Endothelial cell of umbilical vein (primary cell): ENCODE data around the gene MICA. TPM values are rescaled to one million over a fixed set of nuclear protein-coding genes. Genes with fewer than 3 reads are reported as not detected.

Experiments
- BruUV-seq: library from RNA; stranded (reverse); fragments of 400-500 nt; replicated peaks from 2 replicates; lab custom pipeline; 2021; lab: Mats Ljungman, UMichigan
- CTCF ChIA-PET: fragments of 300-600, 350-600 bp; sonication (Branson Sonifier 250); formaldehyde crosslinking; loops from one replicate; lab custom pipeline; 2021; ENCODE audit warnings: antibody characterized with exemption, inconsistent platforms; lab: Charles Lee
- POLR2A ChIA-PET: fragments of 300-600, 350-600 bp; sonication (Branson Sonifier 250); formaldehyde crosslinking; loops from one replicate; lab custom pipeline; 2021; ENCODE audit warnings: antibody characterized with exemption, inconsistent platforms; lab: Charles Lee
- DNase-seq: peaks from one replicate; pipeline ENCODE4 v3.0.0-alpha.2; 2011; ENCODE audit warnings: low read depth, low spot score
- FAIRE-seq: peaks from 2 replicates; lab custom pipeline; 2011; peaks lifted over from hg19 to GRCh38; lab: Jason Lieb, UNC
- H2AFZ ChIP-seq: 2 replicates; pipeline ENCODE4 v1.6.0; 2012; ENCODE audit warnings: low read depth, low read length, control low read depth, inconsistent platforms
- H3K27ac ChIP-seq: 2 replicates; pipeline ENCODE4 v1.5.1; 2011; ENCODE audit warnings: low read depth, mild to moderate bottlenecking, control low read depth, low read length, moderate library complexity; ENCODE audit not compliant: insufficient read depth
- H3K27me3 ChIP-seq, 2 experiments: 2 replicates each; pipeline versions ENCODE4 v1.6.0 to v1.6.1; 2011; ENCODE audit warnings: low read length in 2 of 2, mixed read lengths in 1 of 2; ENCODE audit not compliant: control insufficient read depth in 2 of 2, insufficient read depth in 2 of 2
- H3K36me3 ChIP-seq, 2 experiments: 2 replicates in 1 of 2; 3 replicates in 1 of 2; pipeline ENCODE4 v1.5.1; 2011; ENCODE audit warnings: low read length in 2 of 2, mild to moderate bottlenecking in 1 of 2, moderate library complexity in 1 of 2; ENCODE audit not compliant: control insufficient read depth in 2 of 2, insufficient read depth in 2 of 2; ENCODE audit errors: extremely low read depth in 1 of 2
- H3K4me1 ChIP-seq: 3 replicates; pipeline ENCODE4 v1.5.1; 2011; ENCODE audit warnings: mild to moderate bottlenecking, low read length; ENCODE audit not compliant: control insufficient read depth, insufficient read depth; ENCODE audit errors: extremely low read depth
- H3K4me2 ChIP-seq: 2 replicates; pipeline ENCODE4 v1.6.1; 2011; ENCODE audit warnings: low read length, control low read depth, mixed read lengths; ENCODE audit not compliant: insufficient read depth
- H3K4me3 ChIP-seq, 3 experiments: fragments of 200-600 bp in 1 of 3; sonication (generic), shearing (Covaris generic) in 1 of 3; replicated peaks in 1 of 3; 2 replicates each; pipeline ENCODE4 v1.5.1; 2011 to 2016; ENCODE audit warnings: control low read depth in 3 of 3, low read length in 3 of 3, mild to moderate bottlenecking in 2 of 3, inconsistent platforms in 1 of 3, low read depth in 1 of 3, moderate library complexity in 1 of 3; ENCODE audit not compliant: insufficient read depth in 1 of 3
- H3K79me2 ChIP-seq: 2 replicates; pipeline ENCODE4 v1.6.0; 2012; ENCODE audit warnings: low read length, inconsistent platforms; ENCODE audit not compliant: control insufficient read depth, insufficient read depth
- H3K9ac ChIP-seq: replicated peaks from 2 replicates; pipeline ENCODE3; 2011; ENCODE audit warnings: low read length, control low read depth; ENCODE audit not compliant: insufficient read depth; ENCODE audit errors: extremely low read depth
- H3K9me1 ChIP-seq: replicated peaks from 3 replicates; pipeline ENCODE4 v1.6.0; 2011; ENCODE audit warnings: mild to moderate bottlenecking, low read length; ENCODE audit not compliant: control insufficient read depth, insufficient read depth; ENCODE audit errors: extremely low read depth
- H3K9me3 ChIP-seq: replicated peaks from 2 replicates; pipeline ENCODE4 v1.5.1; 2012; ENCODE audit warnings: low read length, inconsistent platforms; ENCODE audit not compliant: control insufficient read depth, insufficient read depth
- H4K20me1 ChIP-seq: replicated peaks from 2 replicates; pipeline ENCODE3; 2011; ENCODE audit warnings: mild to moderate bottlenecking, low read length; ENCODE audit not compliant: control insufficient read depth, insufficient read depth; ENCODE audit errors: extremely low read depth
- CTCF ChIP-seq, 2 donors: IDR thresholded peaks; 1 replicate in 1 of 2; 2 replicates in 1 of 2; pipeline ENCODE4 v1.5.1; 2011; ENCODE audit warnings: low read length in 2 of 2, mild to moderate bottlenecking in 2 of 2, moderate library complexity in 2 of 2, control low read depth in 1 of 2, inconsistent platforms in 1 of 2, low read depth in 1 of 2; ENCODE audit not compliant: insufficient read depth in 1 of 2; ENCODE audit errors: extremely low read depth in 1 of 2
- EZH2 ChIP-seq: IDR thresholded peaks from 2 replicates; pipeline ENCODE4 v1.6.1; 2012; ENCODE audit warnings: borderline replicate concordance, low read depth, mild to moderate bottlenecking, moderate library complexity, low read length, inconsistent platforms; ENCODE audit not compliant: severe bottlenecking
- FOS ChIP-seq: IDR thresholded peaks from 2 replicates; pipeline ENCODE4 v1.6.1; 2011; ENCODE audit warnings: mild to moderate bottlenecking, low read length, moderate library complexity, borderline replicate concordance; ENCODE audit not compliant: insufficient read depth
- GATA2 ChIP-seq: IDR thresholded peaks from 2 replicates; pipeline ENCODE4 v1.7.0; 2011; ENCODE audit warnings: low read depth, mild to moderate bottlenecking, moderate library complexity, mixed read lengths, low read length; ENCODE audit not compliant: insufficient read length, insufficient read depth
- JUN ChIP-seq: IDR thresholded peaks from 2 replicates; pipeline ENCODE4 v1.6.1; 2011; ENCODE audit warnings: borderline replicate concordance, low read depth; ENCODE audit not compliant: insufficient read length, insufficient read depth
- MAX ChIP-seq: IDR thresholded peaks from 2 replicates; pipeline ENCODE4 v1.6.1; 2011; ENCODE audit not compliant: insufficient read depth, insufficient read length
- MYC ChIP-seq: IDR thresholded peaks from one replicate; pipeline ENCODE4 v1.6.1; 2011; ENCODE audit warnings: mild to moderate bottlenecking, low read depth, low read length
- POLR2A ChIP-seq: IDR thresholded peaks from 2 replicates; pipeline ENCODE4 v1.6.1; 2012; ENCODE audit warnings: low read depth, mild to moderate bottlenecking, control low read depth, low read length
- POLR2AphosphoS5 ChIP-seq: IDR thresholded peaks from 2 replicates; pipeline ENCODE4 v1.6.1; 2012; ENCODE audit warnings: low read depth, mild to moderate bottlenecking, control low read depth, low read length, moderate library complexity; ENCODE audit not compliant: insufficient read depth
- dilution Hi-C: fragments of 300-500 bp; cut with MboI; formaldehyde crosslinking; loops from one replicate; pipeline ENCODE4 v1.15.0; 2019; ENCODE audit warnings: low sequenced_read_pairs; ENCODE audit not compliant: extremely low pct_ligation_motif_present
- intact Hi-C: fragments of 100-400 bp; cut with micrococcal nuclease; formaldehyde crosslinking; loops from one replicate; pipeline ENCODE4 v1.10.0; 2022
- polyA plus RNA-seq, 4 experiments: library from polyadenylated mRNA; depleted of rRNA in 3 of 4; stranded (reverse) in 3 of 4; unstranded in 1 of 4; fragments of >200 nt; gene quantifications; 2 replicates each; pipeline versions ENCODE4 v1.2.1 to v1.2.3, GENCODE V29; 2011 to 2012; ENCODE audit warnings: missing spikeins in 1 of 4
- total RNA-seq: library from RNA; stranded (reverse); gene quantifications from 2 replicates; pipeline ENCODE4 v1.2.3, GENCODE V29; 2021

The MICA gene
- total and polyA plus RNA-seq, 2 donors (not counting 3 experiments of a cell fraction or from before 2014, with no cell fraction given) = 42.5 to 99.3 TPM

- ChIA-PET POLR2A (no interaction called here), CTCF (no interaction called here)
- no peaks in the 10 kb centered on the region for H3K9me3 ChIP-seq
- dilution Hi-C loops (no loop called here), intact Hi-C loops (no loop called here)
- no peak overlapping the region for H3K27ac ChIP-seq
- no peak for DNase-seq
- no peaks in the 10 kb centered on the region for H4K20me1 ChIP-seq
- TF ChIP-seq POLR2A (no peak), EZH2 (no peak), GATA2 (no peak), CTCF (IDR thresholded peaks at IDR 0.05; ENCODE audit: extremely low read depth in 1 of 2, insufficient read depth in 1 of 2, low read depth in 1 of 2, low read length in 2 of 2) (no peak), FOS (no peak), JUN (no peak), MAX (no peak), POLR2AphosphoS5 (no peak), MYC (no peak)
- no peaks in the 10 kb centered on the region for H3K4me1 ChIP-seq
- no peaks in the 10 kb centered on the region for H3K79me2 ChIP-seq
- H3K4me3 ChIP-seq = no peak overlapping the region
- H3K36me3 ChIP-seq = no peaks in the 10 kb centered on the region
- H3K9me1 ChIP-seq = no peaks in the 10 kb centered on the region
- H3K4me2 ChIP-seq = no peak overlapping the region
- H3K9ac ChIP-seq = no peak overlapping the region
- FAIRE-seq = no peak
- no peak overlapping the region for H2AFZ ChIP-seq
- no TSS peak for BruUV-seq
- peaks cover 5 to 20% of the 10 kb centered on the region in 2 experiments for H3K27me3 ChIP-seq
Measured at GRCh38 chr6:31422587-31422986, 19.2 kb downstream of the MICA start.
